GM12878 (cell line): ENCODE results near the gene ETFBKMT. TPM values are rescaled to one million over a fixed set of nuclear protein-coding genes. Genes with fewer than 3 reads are reported as not detected.

Experiments used
- ATAC-seq: fragments of 200-7000 bp; cut with Tn5 transposase; 3 replicates; pipeline ENCODE4 v1.9.1; 2020; ENCODE audit warnings: mild to moderate bottlenecking, moderate library complexity
- BruUV-seq: library from RNA; stranded (reverse); fragments of 400-500 nt; replicated peaks from 2 replicates; lab custom pipeline; 2021; lab: Mats Ljungman, UMichigan
- CTCF ChIA-PET: fragments of 300-600 bp; sonication (Branson Sonifier 250); formaldehyde crosslinking; extraction: SDS; loops from one replicate; lab custom pipeline; 2021; ENCODE audit warnings: inconsistent platforms; lab: Yijun Ruan, JAX
- POLR2A ChIA-PET: fragments of 350-600 bp; formaldehyde crosslinking; extraction: SDS; loops from one replicate; lab custom pipeline; 2021; ENCODE audit warnings: inconsistent platforms; lab: Charles Lee
- RAD21 ChIA-PET: fragments of 300-600 bp; sonication (Branson Sonifier 250); formaldehyde crosslinking; loops from one replicate; lab custom pipeline; 2023; ENCODE audit warnings: antibody characterized with exemption; ENCODE audit not compliant: unreplicated experiment; lab: Charles Lee
- SMC1A ChIA-PET: fragments of 300-600 bp; sonication (Branson Sonifier 250); formaldehyde crosslinking; loops from one replicate; lab custom pipeline; 2023; ENCODE audit not compliant: unreplicated experiment, uncharacterized antibody; lab: Charles Lee
- DNase-seq: peaks from one replicate; pipeline ENCODE4 v3.0.0-alpha.2; 2011; ENCODE audit warnings: low read depth, low spot score
- FAIRE-seq: peaks from 3 replicates; lab custom pipeline; 2011; peaks lifted over from hg19 to GRCh38; lab: Jason Lieb, UNC
- H2AFZ ChIP-seq: 2 replicates; pipeline ENCODE4 v1.6.0; 2011; ENCODE audit warnings: low read depth, low read length, control low read depth; ENCODE audit not compliant: control insufficient read depth
- H3K27ac ChIP-seq: 2 replicates; pipeline ENCODE4 v1.5.1; 2011; ENCODE audit warnings: control low read depth; ENCODE audit not compliant: control insufficient read depth, insufficient read depth
- H3K27me3 ChIP-seq, 2 experiments: replicated peaks in 1 of 2; 2 replicates each; pipeline versions ENCODE4 v1.6.0 to v1.6.1; 2011; ENCODE audit warnings: low read length in 1 of 2; ENCODE audit not compliant: control insufficient read depth in 2 of 2, insufficient read depth in 2 of 2
- H3K36me3 ChIP-seq, 2 experiments: 2 replicates each; pipeline ENCODE4 v1.5.1; 2011; ENCODE audit warnings: low read length in 1 of 2; ENCODE audit not compliant: control insufficient read depth in 2 of 2, insufficient read depth in 2 of 2
- H3K4me1 ChIP-seq: 2 replicates; pipeline ENCODE4 v1.6.1; 2011; ENCODE audit warnings: mild to moderate bottlenecking, low read length, moderate library complexity, mixed read lengths; ENCODE audit not compliant: control insufficient read depth, insufficient read depth
- H3K4me2 ChIP-seq: 2 replicates; pipeline ENCODE4 v1.6.0; 2011; ENCODE audit warnings: control low read depth; ENCODE audit not compliant: control insufficient read depth, insufficient read depth
- H3K4me3 ChIP-seq: fragments of 200-600 bp; sonication (generic); 2 replicates; pipeline ENCODE4 v1.5.1; 2016
- H3K79me2 ChIP-seq: 2 replicates; pipeline ENCODE4 v1.6.0; 2011; ENCODE audit warnings: low read length; ENCODE audit not compliant: control insufficient read depth, insufficient read depth
- H3K9ac ChIP-seq: 2 replicates; pipeline ENCODE4 v1.8.0; 2011; ENCODE audit warnings: low read length, control low read depth, mixed read lengths; ENCODE audit not compliant: control insufficient read depth, insufficient read depth
- H3K9me3 ChIP-seq: replicated peaks from 3 replicates; pipeline ENCODE4 v1.5.1; 2011; ENCODE audit warnings: mild to moderate bottlenecking, low read length; ENCODE audit not compliant: control insufficient read depth, insufficient read depth
- H4K20me1 ChIP-seq: 2 replicates; pipeline ENCODE4 v1.6.0; 2011; ENCODE audit not compliant: control insufficient read depth, insufficient read depth
- BCLAF1 ChIP-seq: fragments of 450-650 bp; IDR thresholded peaks from 2 replicates; pipeline ENCODE4 v1.6.1; 2017; ENCODE audit warnings: antibody characterized with exemption, mild to moderate bottlenecking, moderate library complexity
- CREM ChIP-seq: IDR thresholded peaks from 2 replicates; pipeline ENCODE4 v1.6.1; 2014; ENCODE audit warnings: antibody characterized with exemption, low read depth
- DPF2 ChIP-seq: fragments of 450-650 bp; IDR thresholded peaks from 2 replicates; pipeline ENCODE4 v1.6.1; 2017; ENCODE audit warnings: mild to moderate bottlenecking
- FOS ChIP-seq: IDR thresholded peaks from 3 replicates; pipeline ENCODE4 v1.6.1; 2011; ENCODE audit warnings: borderline replicate concordance; ENCODE audit not compliant: insufficient read length; ENCODE audit errors: extremely low read depth
- JUNB ChIP-seq: IDR thresholded peaks from 2 replicates; pipeline ENCODE4 v1.6.1; 2016; ENCODE audit warnings: antibody characterized with exemption, mild to moderate bottlenecking
- MLLT1 ChIP-seq: fragments of 450-650 bp; IDR thresholded peaks from 2 replicates; pipeline ENCODE4 v1.6.1; 2016; ENCODE audit warnings: mild to moderate bottlenecking
- NFYB ChIP-seq: IDR thresholded peaks from 2 replicates; pipeline ENCODE4 v1.6.1; 2011; ENCODE audit warnings: low read depth, mild to moderate bottlenecking, low read length, improper control_type of control experiment, moderate library complexity; ENCODE audit not compliant: insufficient read depth
- ZNF384 ChIP-seq: IDR thresholded peaks from 2 replicates; pipeline ENCODE4 v1.6.1; 2012; ENCODE audit warnings: low read depth, mild to moderate bottlenecking, low read length, improper control_type of control experiment, borderline replicate concordance
- WGBS: methylation state at CpG from one replicate; pipeline ENCODE4 v1.1.6; 2016; ENCODE audit warnings: low lambda C conversion rate; ENCODE audit not compliant: insufficient replicate concordance, insufficient coverage; ENCODE audit errors: missing lambda C conversion rate; 5-methylcytosine and 5-hydroxymethylcytosine counted together
- in situ Hi-C: fragments of 300-500 bp; cut with MboI; formaldehyde crosslinking; loops from 9 replicates; pipeline ENCODE4 v1.14.3; 2018; ENCODE audit warnings: mixed read lengths
- intact Hi-C: fragments of 100-400 bp; cut with micrococcal nuclease; formaldehyde crosslinking; loops from one replicate; pipeline ENCODE4 v1.14.2; 2022; ENCODE audit not compliant: unreplicated experiment
- polyA plus RNA-seq, 11 experiments: library from polyadenylated mRNA; depleted of rRNA in 4 of 11; unstranded in 6 of 11; stranded (reverse) in 5 of 11; fragments of >200 nt; fragmentation: Nextera tagmentation in 4 of 11; fragmentation: Illumina TruSeq in 1 of 11; extraction: Ambion mirVana in 4 of 11; extraction: Trizol in 1 of 11; gene quantifications; 1 replicate in 1 of 11; 2 replicates in 10 of 11; pipeline versions ENCODE4 v1.2.1 to v1.2.3, GENCODE V29; 2011 to 2016; ENCODE audit warnings: inconsistent platforms in 2 of 11, missing spikeins in 2 of 11, low read depth in 1 of 11
- total RNA-seq, 4 experiments: library from RNA; depleted of rRNA in 3 of 4; stranded (reverse); fragments of >200 nt in 3 of 4; fragmentation: Illumina TruSeq in 1 of 4; extraction: Trizol in 1 of 4; gene quantifications; 2 replicates each; pipeline versions ENCODE4 v1.2.1 to v1.2.3, GENCODE V29; 2013 to 2021

ETFBKMT gene
- total and polyA plus RNA-seq, 10 of the 15 experiments (the other 5 are each of a cell fraction or from before 2014, with no cell fraction given), result 0.25 to 1.1 (median 0.65) TPM

- no peaks in the 10 kb centered on the region for H3K9me3 ChIP-seq
- RAD21 ChIA-PET, result interaction anchor here (0.8 to 1.8 kb wide), 8 partner anchors 24 to 1097 kb away, joined by 3 to 6 read pairs (median 3); partner anchors contain the start of gene YARS2
- SMC1A ChIA-PET, result interaction anchor here (0.7 to 3.2 kb wide), 9 partner anchors 24 to 1097 kb away, joined by 3 to 15 read pairs (median 4); partner anchors contain the start of gene YARS2
- in situ Hi-C loops (loop anchor here (25.0 kb wide), 1 partner anchor 1254 kb away; no protein-coding TSS in a partner anchor), intact Hi-C loops (no loop called here)
- H3K27me3 ChIP-seq, result no peaks in the 10 kb centered on the region
- no peaks in the 10 kb centered on the region for H4K20me1 ChIP-seq
- peak overlapping the region; percentile 77; the same call in 1 of the 2 replicates for H3K9ac ChIP-seq
- no peaks in the 10 kb centered on the region for H3K79me2 ChIP-seq
- TF ChIP-seq FOS (no peak), ZNF384 (peak; percentile 58; the same call in 1 of the 2 replicates), NFYB (no peak), CREM (no peak), JUNB (no peak), DPF2 (no peak), MLLT1 (0 out of 2 replicates have a peak, but pooled peaks have one; percentile 16), BCLAF1 (no peak)
- H3K4me3 ChIP-seq, result peak overlapping the region; percentile 63
- CTCF ChIA-PET, result interaction anchor here (0.7 to 2.3 kb wide), 8 partner anchors 23 to 1097 kb away, joined by 3 to 15 read pairs (median 4); partner anchors contain the start of gene YARS2
- ATAC-seq (peak; percentile 25), FAIRE-seq (peak; percentile 85), DNase-seq (no peak)
- H3K4me2 ChIP-seq, result peak overlapping the region; percentile 43
- POLR2A ChIA-PET, result interaction anchor here (0.6 kb wide), 1 partner anchor 78 kb away, joined by 7 read pairs; no protein-coding TSS in a partner anchor
- H3K27ac ChIP-seq, result peak overlapping the region; percentile 87
- no peaks in the 10 kb centered on the region for H3K36me3 ChIP-seq
- H2AFZ ChIP-seq, result peak overlapping the region; percentile 79
- 20% methylated on average over 11 of the region's 11 CpGs for WGBS
- peaks cover 5% of the 10 kb centered on the region; the same call in 1 of the 2 replicates for H3K4me1 ChIP-seq
- no TSS peak for BruUV-seq
Observed at GRCh38 chr12:31658471-31659086, 909 bp upstream of the ETFBKMT start.
